ENCODE data around the gene ZCCHC12. TPM values are rescaled to one million over a fixed set of nuclear protein-coding genes. Genes with fewer than 3 reads are reported as not detected.

ZCCHC12 gene
- total and polyA plus RNA-seq, 2 experiments from 2014 or later: not detected

DNA sequence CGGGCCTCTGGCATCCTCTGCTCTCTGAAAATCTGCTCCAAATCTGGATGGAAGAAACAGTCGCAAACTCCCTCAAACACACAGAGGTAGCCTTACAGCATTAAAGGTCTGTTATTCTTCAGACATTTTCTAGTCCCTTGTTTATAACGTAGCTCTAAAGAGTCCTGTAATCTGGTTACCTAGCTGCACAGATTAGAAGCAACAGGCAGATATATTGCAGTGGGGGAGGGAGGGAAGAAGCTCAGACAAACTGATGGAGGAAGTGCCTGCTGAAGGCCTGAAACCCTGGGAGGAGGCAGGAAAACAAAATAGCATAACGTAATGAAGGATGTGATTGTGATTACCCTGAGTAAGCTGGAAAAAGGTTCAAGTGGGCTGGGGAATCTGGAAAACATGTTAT, 39.4 kb downstream of the ZCCHC12 start:
- Histone ChIP-seq H2AFZ (no peak overlapping the region), H3F3A (ENCODE audit: insufficient read depth) (no peaks in the 10 kb centered on the region), H3K9me3 (ENCODE audit: low read depth) (no peaks in the 10 kb centered on the region), H3K4me3 (no peak overlapping the region), H3K27me3 (replicated peaks; ENCODE audit: insufficient read depth) (no peaks in the 10 kb centered on the region), H3K36me3 (ENCODE audit: low read depth) (no peaks in the 10 kb centered on the region), H3K4me1 (ENCODE audit: insufficient read depth) (no peaks in the 10 kb centered on the region), H3K9ac (no peak overlapping the region), H3K9me2 (ENCODE audit: insufficient read depth) (no peaks in the 10 kb centered on the region), H3K27ac (no peak overlapping the region), H4K20me1 (ENCODE audit: insufficient read depth) (no peaks in the 10 kb centered on the region), H3K79me2 (ENCODE audit: insufficient read depth) (no peaks in the 10 kb centered on the region), H3K4me2 (ENCODE audit: unreplicated experiment) (no peak overlapping the region)
- in situ Hi-C loops (cut with MboI): no loop called here
- no peak for DNase-seq
- TF ChIP-seq EZH2 (IDR thresholded peaks at IDR 0.05; ENCODE audit: insufficient read depth, poor library complexity, severe bottlenecking) (no peak), EZH2phosphoT487 (IDR thresholded peaks at IDR 0.05; ENCODE audit: insufficient read depth, low read depth) (no peak)
- 64 to 67% methylated on average over 4 of the region's 4 CpGs for WGBS, 2 experiments (ENCODE audit: low coverage in 1 of 2, low lambda C conversion rate in 2 of 2, missing lambda C conversion rate in 2 of 2)

DNA sequence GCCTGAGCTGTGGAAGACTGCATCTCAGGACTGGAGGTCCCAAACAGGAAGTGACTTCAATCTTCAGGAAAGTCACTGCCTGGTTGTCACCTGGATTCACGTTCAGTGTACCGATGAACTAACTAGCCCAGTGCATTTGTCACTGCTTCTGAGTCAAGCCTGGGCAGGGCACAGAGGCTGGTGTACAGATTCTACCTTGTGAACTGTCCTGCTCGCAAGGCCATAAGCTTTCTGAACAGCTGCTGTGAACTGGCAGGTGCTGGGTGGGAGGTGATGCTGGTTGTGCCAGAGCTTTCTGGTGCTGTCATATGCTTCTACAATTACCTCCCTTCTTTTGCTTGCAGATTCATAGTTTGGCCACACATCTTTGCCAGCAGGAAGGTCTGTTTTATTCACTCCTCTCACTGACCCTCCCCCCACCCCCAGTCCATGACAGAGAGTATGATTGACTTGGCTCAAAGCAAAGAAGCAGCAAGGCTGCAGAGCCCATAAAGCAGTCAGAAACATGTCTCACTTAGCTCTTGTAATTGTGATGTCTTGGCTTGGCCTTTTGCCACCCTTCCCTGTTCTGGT, 40.5 kb downstream of the ZCCHC12 start:
- Histone ChIP-seq H3K9me2 (ENCODE audit: insufficient read depth) (no peaks in the 10 kb centered on the region), H3K9ac (no peak overlapping the region), H3K27me3 (replicated peaks; ENCODE audit: insufficient read depth) (no peaks in the 10 kb centered on the region), H3K36me3 (ENCODE audit: low read depth) (no peaks in the 10 kb centered on the region), H2AFZ (no peak overlapping the region), H3K79me2 (ENCODE audit: insufficient read depth) (no peaks in the 10 kb centered on the region), H3K4me1 (ENCODE audit: insufficient read depth) (no peaks in the 10 kb centered on the region), H3F3A (ENCODE audit: insufficient read depth) (no peaks in the 10 kb centered on the region), H4K20me1 (ENCODE audit: insufficient read depth) (no peaks in the 10 kb centered on the region), H3K4me2 (ENCODE audit: unreplicated experiment) (no peak overlapping the region), H3K9me3 (ENCODE audit: low read depth) (no peaks in the 10 kb centered on the region), H3K4me3 (no peak overlapping the region), H3K27ac (no peak overlapping the region)
- DNase-seq: no peak
- WGBS, 2 experiments (ENCODE audit: low coverage in 1 of 2, low lambda C conversion rate in 2 of 2, missing lambda C conversion rate in 2 of 2): 81 to 100% methylated on average over 2 to 3 of the region's 3 CpGs
- TF ChIP-seq EZH2 (IDR thresholded peaks at IDR 0.05; ENCODE audit: insufficient read depth, poor library complexity, severe bottlenecking) (no peak), EZH2phosphoT487 (IDR thresholded peaks at IDR 0.05; ENCODE audit: insufficient read depth, low read depth) (no peak)
- in situ Hi-C loops (cut with MboI): no loop called here

DNA sequence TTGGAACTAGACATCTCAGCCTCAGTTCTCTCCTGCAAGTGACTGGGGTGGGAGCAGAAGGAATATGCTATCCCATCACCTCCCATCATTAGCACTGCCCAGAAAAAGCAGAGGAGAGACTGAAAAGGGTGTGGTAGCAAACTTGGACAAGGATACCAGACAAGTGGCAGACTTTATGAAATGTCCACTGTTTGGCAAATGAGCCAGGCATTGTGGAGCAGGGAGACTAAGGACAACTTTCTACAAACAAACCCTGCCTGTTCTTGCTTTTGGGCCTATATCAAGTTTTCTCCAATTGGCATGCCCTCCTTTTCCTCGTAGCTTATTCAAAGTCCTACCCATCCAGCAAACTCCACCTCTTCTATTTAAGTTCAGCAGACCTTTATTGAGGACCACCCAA, 41.6 kb downstream of the ZCCHC12 start:
- no peaks in the 10 kb centered on the region for H3K36me3 ChIP-seq (ENCODE audit: low read depth)
- DNase-seq: no peak
- H3K4me2 ChIP-seq (ENCODE audit: unreplicated experiment): no peak overlapping the region
- H4K20me1 ChIP-seq (ENCODE audit: insufficient read depth): no peaks in the 10 kb centered on the region
- H3K4me3 ChIP-seq: no peak overlapping the region
- H2AFZ ChIP-seq: no peak overlapping the region
- no peak overlapping the region for H3K9ac ChIP-seq
- no peaks in the 10 kb centered on the region for H3K9me3 ChIP-seq (ENCODE audit: low read depth)
- H3K79me2 ChIP-seq (ENCODE audit: insufficient read depth): no peaks in the 10 kb centered on the region
- no peak overlapping the region for H3K27ac ChIP-seq
- H3K4me1 ChIP-seq (ENCODE audit: insufficient read depth): no peaks in the 10 kb centered on the region
- in situ Hi-C loops (cut with MboI): no loop called here
- no peaks in the 10 kb centered on the region for H3K27me3 ChIP-seq (replicated peaks; ENCODE audit: insufficient read depth)
- H3F3A ChIP-seq (ENCODE audit: insufficient read depth): no peaks in the 10 kb centered on the region
- no peak for TF ChIP-seq EZH2phosphoT487 (IDR thresholded peaks at IDR 0.05; ENCODE audit: insufficient read depth, low read depth)
- no peak for TF ChIP-seq EZH2 (IDR thresholded peaks at IDR 0.05; ENCODE audit: insufficient read depth, poor library complexity, severe bottlenecking)
- 0 to 9% methylated on average over 1 of the region's 1 CpG for WGBS, 2 experiments (ENCODE audit: low coverage in 1 of 2, low lambda C conversion rate in 2 of 2, missing lambda C conversion rate in 2 of 2)
- H3K9me2 ChIP-seq (ENCODE audit: insufficient read depth): no peaks in the 10 kb centered on the region

DNA sequence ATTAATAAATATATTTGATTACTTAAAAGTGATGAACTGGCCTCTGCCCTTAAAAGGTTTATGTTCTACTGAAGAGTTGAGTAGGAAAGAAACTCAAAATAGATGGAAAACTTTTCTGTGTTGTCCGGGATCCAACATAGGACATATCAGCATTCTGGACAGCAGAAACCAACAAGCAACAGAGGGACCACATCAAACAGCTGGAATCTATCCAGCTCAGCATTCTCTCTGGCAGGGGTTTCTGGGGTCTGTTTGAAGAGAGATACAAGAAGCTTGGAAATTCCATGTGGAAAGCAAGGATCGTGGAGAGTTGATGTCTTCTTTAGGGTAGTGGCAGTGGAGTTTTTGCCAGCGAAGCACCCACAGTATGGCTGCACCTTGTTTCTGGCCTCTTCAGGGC, 43.6 kb downstream of the ZCCHC12 start:
- TF ChIP-seq EZH2 (IDR thresholded peaks at IDR 0.05; ENCODE audit: insufficient read depth, poor library complexity, severe bottlenecking) (no peak), EZH2phosphoT487 (IDR thresholded peaks at IDR 0.05; ENCODE audit: insufficient read depth, low read depth) (no peak)
- no peaks in the 10 kb centered on the region for H3F3A ChIP-seq (ENCODE audit: insufficient read depth)
- no peaks in the 10 kb centered on the region for H3K9me3 ChIP-seq (ENCODE audit: low read depth)
- no peak for DNase-seq
- peaks cover 5% of the 10 kb centered on the region; the same call in 1 of the 2 replicates for H3K4me1 ChIP-seq (ENCODE audit: insufficient read depth)
- no peaks in the 10 kb centered on the region for H3K9me2 ChIP-seq (ENCODE audit: insufficient read depth)
- H3K27ac ChIP-seq: no peak overlapping the region
- H3K9ac ChIP-seq: no peak overlapping the region
- no peaks in the 10 kb centered on the region for H4K20me1 ChIP-seq (ENCODE audit: insufficient read depth)
- no peak overlapping the region for H3K4me2 ChIP-seq (ENCODE audit: unreplicated experiment)
- in situ Hi-C loops (cut with MboI): no loop called here
- H3K79me2 ChIP-seq (ENCODE audit: insufficient read depth): no peaks in the 10 kb centered on the region
- no peaks in the 10 kb centered on the region for H3K36me3 ChIP-seq (ENCODE audit: low read depth)
- 82 to 87% methylated on average over 2 to 3 of the region's 3 CpGs for WGBS, 2 experiments (ENCODE audit: low coverage in 1 of 2, low lambda C conversion rate in 2 of 2, missing lambda C conversion rate in 2 of 2)
- no peak overlapping the region for H2AFZ ChIP-seq
- no peaks in the 10 kb centered on the region for H3K27me3 ChIP-seq (replicated peaks; ENCODE audit: insufficient read depth)
- no peak overlapping the region for H3K4me3 ChIP-seq

Measured in GM23248 (cell line).